ENCODE measurements around the gene ROBO1. TPM values are rescaled to one million over a fixed set of nuclear protein-coding genes. Genes with fewer than 3 reads are reported as not detected.
A peak's percentile ranks its signal among the peaks of the same experiment; 100 is the strongest.

The ROBO1 gene
- total and polyA plus RNA-seq, 2 experiments from 2014 or later: 18.8 to 31.9 TPM

DNA sequence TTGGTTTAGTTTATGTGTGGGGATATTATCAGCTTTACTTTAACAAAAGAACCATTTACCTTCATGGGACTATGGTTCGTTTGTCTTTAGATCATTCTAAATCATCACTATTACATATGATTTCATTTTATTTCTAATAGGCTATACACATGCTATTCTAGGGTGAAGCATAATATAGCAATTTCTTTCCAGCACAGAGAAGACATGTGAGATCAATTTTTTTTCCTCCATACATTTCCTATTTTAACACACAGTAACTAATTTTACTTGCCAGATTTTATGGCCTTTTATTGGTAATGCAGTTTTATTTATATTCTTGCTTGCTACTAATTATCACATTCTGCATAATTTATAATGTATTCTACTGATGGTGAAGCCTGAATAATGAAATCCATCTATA, 287.1 kb downstream of the ROBO1 start:
- H2AFZ ChIP-seq: no peak overlapping the region
- H3K79me2 ChIP-seq (ENCODE audit: insufficient read depth): no peaks in the 10 kb centered on the region
- no peaks in the 10 kb centered on the region for H3K9me2 ChIP-seq (ENCODE audit: insufficient read depth)
- H3K9ac ChIP-seq: no peak overlapping the region
- in situ Hi-C loops (cut with MboI): loop anchor here (25.0 kb wide), 1 partner anchor 818 kb away; no protein-coding TSS in a partner anchor
- H3F3A ChIP-seq (ENCODE audit: insufficient read depth): no peaks in the 10 kb centered on the region
- H3K36me3 ChIP-seq (ENCODE audit: low read depth): no peaks in the 10 kb centered on the region
- 56 to 59% methylated on average over 1 of the region's 1 CpG for WGBS, 2 experiments (ENCODE audit: low coverage in 1 of 2, low lambda C conversion rate in 2 of 2, missing lambda C conversion rate in 2 of 2)
- no peak overlapping the region for H3K4me3 ChIP-seq
- H4K20me1 ChIP-seq (ENCODE audit: insufficient read depth): no peaks in the 10 kb centered on the region
- H3K9me3 ChIP-seq (ENCODE audit: low read depth): no peaks in the 10 kb centered on the region
- no peak overlapping the region for H3K4me2 ChIP-seq (ENCODE audit: unreplicated experiment)
- no peaks in the 10 kb centered on the region for H3K27me3 ChIP-seq (replicated peaks; ENCODE audit: insufficient read depth)
- no peak overlapping the region for H3K27ac ChIP-seq
- DNase-seq: no peak
- H3K4me1 ChIP-seq (ENCODE audit: insufficient read depth): no peaks in the 10 kb centered on the region
- TF ChIP-seq EZH2phosphoT487 (IDR thresholded peaks at IDR 0.05; ENCODE audit: insufficient read depth, low read depth) (no peak), EZH2 (IDR thresholded peaks at IDR 0.05; ENCODE audit: insufficient read depth, poor library complexity, severe bottlenecking) (no peak)

- TF ChIP-seq EZH2 (IDR thresholded peaks at IDR 0.05; ENCODE audit: insufficient read depth, poor library complexity, severe bottlenecking) (no peak), EZH2phosphoT487 (IDR thresholded peaks at IDR 0.05; ENCODE audit: insufficient read depth, low read depth) (no peak)
- in situ Hi-C loops (cut with MboI): loop anchor here (25.0 kb wide), 1 partner anchor 816 kb away; no protein-coding TSS in a partner anchor
These were observed 289.2 kb downstream of the ROBO1 start for GRCh38 chr3:79478620-79479019.

DNA sequence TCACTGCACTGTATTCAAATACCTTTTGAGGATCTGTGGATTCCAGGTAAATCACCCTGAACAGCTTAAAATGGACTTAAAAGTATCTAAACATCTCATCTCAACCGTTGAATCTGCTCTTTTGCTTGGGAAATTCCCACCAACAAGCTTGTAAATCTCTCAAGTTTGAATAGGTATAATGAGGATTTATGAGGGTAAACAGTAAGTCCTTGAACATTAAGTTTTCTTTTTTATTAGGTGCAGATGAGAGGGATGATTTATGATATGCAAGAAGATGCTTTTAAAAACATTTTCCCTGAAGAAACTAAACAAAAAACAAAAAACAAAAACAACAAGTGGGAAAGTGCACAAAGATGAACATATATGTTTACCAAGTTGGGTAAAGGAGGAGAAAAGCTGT, 290.6 kb downstream of the ROBO1 start:
- WGBS, 2 experiments (ENCODE audit: low coverage in 1 of 2, low lambda C conversion rate in 2 of 2, missing lambda C conversion rate in 2 of 2): 2 to 9% methylated on average over 1 of the region's 1 CpG
- in situ Hi-C loops (cut with MboI): loop anchor here (25.0 kb wide), 1 partner anchor 815 kb away; no protein-coding TSS in a partner anchor

More at GRCh38 chr3:79478620-79479019, 289.2 kb downstream of the ROBO1 start:
- 35 to 57% methylated on average over 1 of the region's 1 CpG for WGBS, 2 experiments (ENCODE audit: low coverage in 1 of 2, low lambda C conversion rate in 2 of 2, missing lambda C conversion rate in 2 of 2)
- no peaks in the 10 kb centered on the region for H3K79me2 ChIP-seq (ENCODE audit: insufficient read depth)
- no peaks in the 10 kb centered on the region for H4K20me1 ChIP-seq (ENCODE audit: insufficient read depth)
- no peaks in the 10 kb centered on the region for H3K4me1 ChIP-seq (ENCODE audit: insufficient read depth)
- H2AFZ ChIP-seq: no peak overlapping the region
- no peak overlapping the region for H3K4me2 ChIP-seq (ENCODE audit: unreplicated experiment)
- no peaks in the 10 kb centered on the region for H3F3A ChIP-seq (ENCODE audit: insufficient read depth)
- no peak overlapping the region for H3K4me3 ChIP-seq
- no peak overlapping the region for H3K27ac ChIP-seq
- H3K9me2 ChIP-seq (ENCODE audit: insufficient read depth): no peaks in the 10 kb centered on the region
- DNase-seq: no peak
- no peaks in the 10 kb centered on the region for H3K36me3 ChIP-seq (ENCODE audit: low read depth)
- H3K27me3 ChIP-seq (replicated peaks; ENCODE audit: insufficient read depth): no peaks in the 10 kb centered on the region
- H3K9me3 ChIP-seq (ENCODE audit: low read depth): no peaks in the 10 kb centered on the region
- no peak overlapping the region for H3K9ac ChIP-seq

DNA sequence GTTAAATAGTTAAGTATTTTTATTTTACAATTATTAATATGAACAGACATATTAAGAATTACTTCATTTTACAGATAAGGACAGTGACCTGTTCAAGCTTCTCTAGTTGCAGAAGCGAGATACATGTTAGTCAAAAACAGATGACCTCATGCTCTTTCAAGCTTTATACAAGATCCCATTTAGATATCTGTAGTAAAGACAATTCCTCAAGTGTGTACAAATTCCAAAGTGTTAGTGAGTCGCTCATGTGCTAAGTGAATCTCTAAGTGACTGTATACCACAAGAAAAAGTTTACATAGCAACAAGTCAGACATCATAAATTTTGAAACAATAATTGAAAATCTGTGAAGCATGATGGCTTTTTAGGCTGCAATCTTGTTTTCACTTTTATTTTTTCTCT, 293.8 kb downstream of the ROBO1 start:
- TF ChIP-seq EZH2phosphoT487 (IDR thresholded peaks at IDR 0.05; ENCODE audit: insufficient read depth, low read depth): no peak
- TF ChIP-seq EZH2 (IDR thresholded peaks at IDR 0.05; ENCODE audit: insufficient read depth, poor library complexity, severe bottlenecking): no peak
- Histone ChIP-seq H3F3A (ENCODE audit: insufficient read depth) (no peaks in the 10 kb centered on the region), H3K27ac (no peak overlapping the region), H3K79me2 (ENCODE audit: insufficient read depth) (no peaks in the 10 kb centered on the region), H3K27me3 (replicated peaks; ENCODE audit: insufficient read depth) (no peaks in the 10 kb centered on the region), H3K9me3 (ENCODE audit: low read depth) (no peaks in the 10 kb centered on the region), H3K9ac (no peak overlapping the region), H2AFZ (no peak overlapping the region), H3K36me3 (ENCODE audit: low read depth) (no peaks in the 10 kb centered on the region), H3K9me2 (ENCODE audit: insufficient read depth) (no peaks in the 10 kb centered on the region), H3K4me2 (ENCODE audit: unreplicated experiment) (no peak overlapping the region), H4K20me1 (ENCODE audit: insufficient read depth) (no peaks in the 10 kb centered on the region), H3K4me1 (ENCODE audit: insufficient read depth) (no peaks in the 10 kb centered on the region), H3K4me3 (no peak overlapping the region)
- WGBS, 2 experiments (ENCODE audit: low coverage in 1 of 2, low lambda C conversion rate in 2 of 2, missing lambda C conversion rate in 2 of 2): 45 to 65% methylated on average over 2 of the region's 2 CpGs
- in situ Hi-C loops (cut with MboI): no loop called here
- peak; percentile 32 for DNase-seq

More for the DNA sequence above, 290.6 kb downstream of the ROBO1 start:
- Histone ChIP-seq H3K9me3 (ENCODE audit: low read depth) (no peaks in the 10 kb centered on the region), H3K4me1 (ENCODE audit: insufficient read depth) (no peaks in the 10 kb centered on the region), H3K36me3 (ENCODE audit: low read depth) (no peaks in the 10 kb centered on the region), H3K4me3 (no peak overlapping the region), H3K27me3 (replicated peaks; ENCODE audit: insufficient read depth) (no peaks in the 10 kb centered on the region), H3K27ac (no peak overlapping the region), H3K9me2 (ENCODE audit: insufficient read depth) (no peaks in the 10 kb centered on the region), H4K20me1 (ENCODE audit: insufficient read depth) (no peaks in the 10 kb centered on the region), H3F3A (ENCODE audit: insufficient read depth) (no peaks in the 10 kb centered on the region), H3K9ac (no peak overlapping the region), H3K4me2 (ENCODE audit: unreplicated experiment) (no peak overlapping the region), H2AFZ (no peak overlapping the region), H3K79me2 (ENCODE audit: insufficient read depth) (no peaks in the 10 kb centered on the region)
- DNase-seq: no peak
- TF ChIP-seq EZH2phosphoT487 (IDR thresholded peaks at IDR 0.05; ENCODE audit: insufficient read depth, low read depth): no peak
- no peak for TF ChIP-seq EZH2 (IDR thresholded peaks at IDR 0.05; ENCODE audit: insufficient read depth, poor library complexity, severe bottlenecking)

- no peaks in the 10 kb centered on the region for H3K79me2 ChIP-seq (ENCODE audit: insufficient read depth)
- DNase-seq: peak; percentile 3
- no peak overlapping the region for H3K4me2 ChIP-seq (ENCODE audit: unreplicated experiment)
- no peaks in the 10 kb centered on the region for H3K4me1 ChIP-seq (ENCODE audit: insufficient read depth)
- H3K9me2 ChIP-seq (ENCODE audit: insufficient read depth): no peaks in the 10 kb centered on the region
- 62 to 77% methylated on average over 3 of the region's 3 CpGs for WGBS, 2 experiments (ENCODE audit: low coverage in 1 of 2, low lambda C conversion rate in 2 of 2, missing lambda C conversion rate in 2 of 2)
- H3K9me3 ChIP-seq (ENCODE audit: low read depth): no peaks in the 10 kb centered on the region
- no peaks in the 10 kb centered on the region for H3K36me3 ChIP-seq (ENCODE audit: low read depth)
- no peak for TF ChIP-seq EZH2phosphoT487 (IDR thresholded peaks at IDR 0.05; ENCODE audit: insufficient read depth, low read depth)
- no peak for TF ChIP-seq EZH2 (IDR thresholded peaks at IDR 0.05; ENCODE audit: insufficient read depth, poor library complexity, severe bottlenecking)
- H3K4me3 ChIP-seq: no peak overlapping the region
- no peak overlapping the region for H3K9ac ChIP-seq
- no peak overlapping the region for H3K27ac ChIP-seq
- H3F3A ChIP-seq (ENCODE audit: insufficient read depth): no peaks in the 10 kb centered on the region
- no peaks in the 10 kb centered on the region for H3K27me3 ChIP-seq (replicated peaks; ENCODE audit: insufficient read depth)
- in situ Hi-C loops (cut with MboI): no loop called here
- no peaks in the 10 kb centered on the region for H4K20me1 ChIP-seq (ENCODE audit: insufficient read depth)
- H2AFZ ChIP-seq: no peak overlapping the region
These were observed 300.1 kb downstream of the ROBO1 start for GRCh38 chr3:79467721-79468120.
